Right lobe of liver (tissue), 4 donors: ENCODE measurements around the gene NSD1.

Source experiments
- POLR2A ChIP-seq: fragments of 450-650 bp; IDR thresholded peaks from one replicate; pipeline ENCODE4 v1.6.1; 2017; ENCODE audit warnings: antibody characterized with exemption, mild to moderate bottlenecking
- TF ChIP-seq, protein P1 (sequence below), 4 donors: fragments of 200-600 bp in 3 of 4; fragments of 450-650 bp in 1 of 4; IDR thresholded peaks; one replicate each; pipeline versions ENCODE4 v1.5.1 to v1.8.0; 2016 to 2022; ENCODE audit warnings: antibody characterized with exemption in 4 of 4, mild to moderate bottlenecking in 2 of 4
- donor health status: DM: no; HTN: no; CAD: no.
- donor health status: DM: no; HTN: no; CAD: no.
- donor health status: DM: no; HTN: yes; CAD: no.

DNA sequence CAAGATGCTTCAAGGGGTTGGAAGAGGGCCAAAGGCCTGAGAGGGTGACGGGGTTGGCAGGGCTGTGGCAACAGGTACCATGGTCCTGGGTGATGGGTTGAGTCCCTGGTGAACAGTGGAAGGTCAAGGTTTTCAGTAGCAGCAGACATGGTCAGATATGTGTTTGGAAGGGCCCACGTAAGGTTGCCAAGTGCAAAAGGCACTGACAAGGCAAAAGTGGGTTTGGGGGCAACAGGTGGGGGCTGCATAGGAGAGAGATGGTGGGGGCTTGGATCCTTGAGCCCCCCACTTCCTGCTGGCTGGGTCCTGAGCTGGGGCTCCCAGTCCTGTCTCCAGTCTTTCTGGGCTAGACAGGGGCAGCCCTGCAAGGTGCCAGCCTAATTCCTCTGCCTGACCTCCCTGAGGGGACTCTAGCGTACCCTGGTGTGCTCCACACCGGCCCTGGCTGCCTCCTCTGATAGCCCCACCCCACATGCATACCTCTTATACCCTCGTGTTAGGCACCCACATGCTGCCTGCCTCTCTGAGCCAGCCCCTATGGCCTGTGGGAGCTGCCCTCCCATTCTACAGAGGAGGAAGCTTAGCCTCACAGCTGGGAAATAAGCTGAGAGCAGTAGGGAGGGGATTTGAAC, 20.9 kb upstream of the NSD1 start:
- TF ChIP-seq, protein P1, sequence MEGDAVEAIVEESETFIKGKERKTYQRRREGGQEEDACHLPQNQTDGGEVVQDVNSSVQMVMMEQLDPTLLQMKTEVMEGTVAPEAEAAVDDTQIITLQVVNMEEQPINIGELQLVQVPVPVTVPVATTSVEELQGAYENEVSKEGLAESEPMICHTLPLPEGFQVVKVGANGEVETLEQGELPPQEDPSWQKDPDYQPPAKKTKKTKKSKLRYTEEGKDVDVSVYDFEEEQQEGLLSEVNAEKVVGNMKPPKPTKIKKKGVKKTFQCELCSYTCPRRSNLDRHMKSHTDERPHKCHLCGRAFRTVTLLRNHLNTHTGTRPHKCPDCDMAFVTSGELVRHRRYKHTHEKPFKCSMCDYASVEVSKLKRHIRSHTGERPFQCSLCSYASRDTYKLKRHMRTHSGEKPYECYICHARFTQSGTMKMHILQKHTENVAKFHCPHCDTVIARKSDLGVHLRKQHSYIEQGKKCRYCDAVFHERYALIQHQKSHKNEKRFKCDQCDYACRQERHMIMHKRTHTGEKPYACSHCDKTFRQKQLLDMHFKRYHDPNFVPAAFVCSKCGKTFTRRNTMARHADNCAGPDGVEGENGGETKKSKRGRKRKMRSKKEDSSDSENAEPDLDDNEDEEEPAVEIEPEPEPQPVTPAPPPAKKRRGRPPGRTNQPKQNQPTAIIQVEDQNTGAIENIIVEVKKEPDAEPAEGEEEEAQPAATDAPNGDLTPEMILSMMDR (IDR thresholded peaks at IDR 0.05), result no peak
- no peak for TF ChIP-seq POLR2A
